Ascending aorta (tissue), 2 donors: Measurements from ENCODE around the gene WDR11. TPM values are rescaled to one million over a fixed set of nuclear protein-coding genes. Genes with fewer than 3 reads are reported as not detected.

ENCODE experiments used
- DNase-seq, 2 donors: peaks; one replicate each; pipeline ENCODE4 v3.0.0-alpha.2; 2019; ENCODE audit warnings: low spot score in 2 of 2
- H3K27ac ChIP-seq, 2 donors: fragments of 200-600 bp; sonication (generic); one replicate each; pipeline ENCODE4 v1.5.1; 2016 to 2017; ENCODE audit warnings: mild to moderate bottlenecking in 1 of 2
- H3K27me3 ChIP-seq: fragments of 200-600 bp; sonication (generic); one replicate; pipeline ENCODE4 v1.5.1; 2017
- H3K36me3 ChIP-seq, 2 donors: fragments of 200-600 bp; sonication (generic); one replicate each; pipeline ENCODE4 v1.5.1; 2016
- H3K4me1 ChIP-seq, 2 donors: fragments of 200-600 bp; sonication (generic); one replicate each; pipeline ENCODE4 v1.5.1; 2016 to 2017; ENCODE audit warnings: mild to moderate bottlenecking in 1 of 2
- H3K4me3 ChIP-seq, 2 donors: fragments of 200-600 bp; sonication (generic); one replicate each; pipeline ENCODE4 v1.5.1; 2016 to 2017; ENCODE audit warnings: mild to moderate bottlenecking in 1 of 2
- H3K9me3 ChIP-seq, 2 donors: fragments of 200-600 bp; sonication (generic); one replicate each; pipeline ENCODE4 v1.5.1; 2016
- CTCF ChIP-seq, 3 experiments: fragments of 200-600 bp in 2 of 3; fragments of 450-650 bp in 1 of 3; sonication (generic) in 2 of 3; IDR thresholded peaks; one replicate each; pipeline ENCODE4 v1.5.1; 2016 to 2019; ENCODE audit warnings: antibody characterized with exemption in 3 of 3, mild to moderate bottlenecking in 1 of 3, moderate library complexity in 1 of 3
- intact Hi-C: fragments of 100-400 bp; cut with DNase I; formaldehyde crosslinking; loops from one replicate; pipeline ENCODE4 v1.15.1; 2023
- total RNA-seq: library from RNA; depleted of rRNA; stranded (reverse); fragments of >200 nt; gene quantifications from one replicate; pipeline ENCODE4 v1.1.0, GENCODE V29; 2016

Gene WDR11
- total RNA-seq, 1 donor from 2014 or later: 10.2 TPM

DNA sequence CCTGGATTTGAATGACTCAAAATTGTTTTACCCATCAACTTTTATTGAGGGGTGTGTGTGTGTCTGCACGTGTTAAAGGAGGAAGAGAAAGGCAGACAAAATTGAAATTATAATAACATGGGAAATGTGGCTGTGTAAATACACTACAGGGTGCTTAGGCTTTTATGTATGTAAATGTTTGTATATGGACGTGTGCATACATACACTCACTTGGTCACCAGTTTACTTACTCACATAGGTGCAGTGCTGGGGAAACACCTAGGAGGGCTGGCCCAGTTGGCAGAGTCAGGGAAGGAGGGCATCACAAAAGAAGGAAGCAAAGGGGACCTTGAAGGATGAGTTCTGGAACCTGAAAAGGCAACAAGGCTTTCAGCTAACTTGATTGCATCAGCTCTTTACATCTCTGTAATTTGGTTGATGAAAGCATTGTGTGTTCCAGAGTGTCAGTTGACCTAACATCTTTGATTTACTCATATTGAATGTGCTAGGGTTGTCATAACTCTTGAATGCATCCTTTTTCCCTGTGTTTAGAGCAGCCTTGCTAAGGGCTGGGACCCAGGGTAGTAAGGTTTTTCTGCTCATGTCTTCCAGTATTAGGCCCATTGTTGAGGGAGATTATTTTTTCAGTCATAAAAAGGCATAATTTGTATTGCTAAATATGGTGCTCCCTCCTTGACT, 10.2 kb downstream of the WDR11 start:
- no peak for TF ChIP-seq CTCF (IDR thresholded peaks at IDR 0.05)
- Histone ChIP-seq H3K4me3 (no peak overlapping the region), H3K9me3 (no peaks in the 10 kb centered on the region), H3K27me3 (no peaks in the 10 kb centered on the region), H3K4me1 (no peaks in the 10 kb centered on the region), H3K36me3 (peaks cover 31 to 58% of the 10 kb centered on the region in 2 donors), H3K27ac (no peak overlapping the region)
- DNase-seq: no peak
- intact Hi-C loops: no loop called here

GRCh38 chr10:120873741-120874140, 22.6 kb downstream of the WDR11 start:
- H3K27ac ChIP-seq: no peak overlapping the region
- no peak overlapping the region for H3K4me3 ChIP-seq
- intact Hi-C loops: no loop called here
- H3K27me3 ChIP-seq: no peaks in the 10 kb centered on the region
- no peaks in the 10 kb centered on the region for H3K9me3 ChIP-seq
- no peak for DNase-seq
- H3K36me3 ChIP-seq: peaks cover 34 to 68% of the 10 kb centered on the region in 2 donors
- no peaks in the 10 kb centered on the region for H3K4me1 ChIP-seq
- TF ChIP-seq CTCF (IDR thresholded peaks at IDR 0.05): no peak

DNA sequence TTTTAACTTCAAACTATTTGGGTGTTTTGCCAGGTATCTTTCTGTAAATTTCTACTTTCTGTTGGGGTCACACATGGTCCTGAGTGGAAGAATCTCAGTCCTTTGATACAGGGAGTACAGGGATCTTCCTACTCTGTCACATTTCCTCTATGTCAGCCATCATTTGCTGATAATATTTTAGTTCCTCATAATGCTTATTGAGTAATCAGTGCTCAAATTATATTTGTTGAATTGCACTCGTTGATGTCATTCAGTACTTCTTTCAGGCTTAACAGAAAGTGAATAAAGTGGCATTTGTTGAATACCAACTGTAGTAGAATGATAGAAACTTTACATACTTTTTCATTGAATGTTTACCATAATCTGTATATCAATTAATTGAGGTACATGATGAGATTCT, 31.9 kb downstream of the WDR11 start:
- DNase-seq: no peak
- Histone ChIP-seq H3K4me1 (no peaks in the 10 kb centered on the region), H3K36me3 (peaks cover 29 to 47% of the 10 kb centered on the region in 2 donors), H3K27me3 (no peaks in the 10 kb centered on the region), H3K9me3 (no peaks in the 10 kb centered on the region), H3K27ac (no peak overlapping the region), H3K4me3 (no peak overlapping the region)
- intact Hi-C loops: no loop called here
- no peak for TF ChIP-seq CTCF (IDR thresholded peaks at IDR 0.05)

GRCh38 chr10:120887482-120887881, 36.3 kb downstream of the WDR11 start:
- DNase-seq: no peak
- no peak for TF ChIP-seq CTCF (IDR thresholded peaks at IDR 0.05)
- intact Hi-C loops: no loop called here
- Histone ChIP-seq H3K36me3 (peaks cover 42 to 53% of the 10 kb centered on the region in 2 donors), H3K27me3 (no peaks in the 10 kb centered on the region), H3K4me3 (no peak overlapping the region), H3K27ac (no peak overlapping the region), H3K9me3 (no peaks in the 10 kb centered on the region), H3K4me1 (no peaks in the 10 kb centered on the region)

GRCh38 chr10:120891365-120891764, 40.2 kb downstream of the WDR11 start:
- H3K9me3 ChIP-seq: no peaks in the 10 kb centered on the region
- DNase-seq: no peak
- H3K36me3 ChIP-seq: peaks cover 35 to 44% of the 10 kb centered on the region in 2 donors
- intact Hi-C loops: no loop called here
- no peaks in the 10 kb centered on the region for H3K27me3 ChIP-seq
- no peaks in the 10 kb centered on the region for H3K4me1 ChIP-seq
- no peak for TF ChIP-seq CTCF (IDR thresholded peaks at IDR 0.05)
- no peak overlapping the region for H3K27ac ChIP-seq
- H3K4me3 ChIP-seq: no peak overlapping the region

DNA sequence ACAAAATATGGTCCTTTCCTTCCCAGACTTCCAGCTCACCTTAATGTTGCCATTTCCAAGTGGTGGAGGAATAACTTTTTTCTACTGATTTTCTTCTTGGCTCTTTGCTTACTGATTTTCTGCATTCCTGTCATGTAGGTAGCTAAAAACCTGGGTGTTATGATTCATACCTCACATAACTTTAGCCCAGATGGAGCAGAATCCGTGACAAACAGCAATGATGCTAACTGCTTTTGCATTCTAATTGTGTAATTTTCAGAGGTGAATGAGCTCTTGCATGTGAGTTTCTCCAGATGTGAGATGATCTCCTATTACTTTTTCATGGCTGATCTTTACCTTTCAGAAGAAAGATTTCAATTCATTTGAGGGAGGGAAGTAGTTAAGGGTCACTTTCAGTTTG, 43.4 kb downstream of the WDR11 start:
- peaks cover 18 to 35% of the 10 kb centered on the region in 2 donors for H3K36me3 ChIP-seq
- intact Hi-C loops: no loop called here
- no peak overlapping the region for H3K27ac ChIP-seq
- no peak overlapping the region for H3K4me3 ChIP-seq
- no peaks in the 10 kb centered on the region for H3K27me3 ChIP-seq
- no peak for DNase-seq
- TF ChIP-seq CTCF (IDR thresholded peaks at IDR 0.05): no peak
- H3K4me1 ChIP-seq: no peaks in the 10 kb centered on the region
- no peaks in the 10 kb centered on the region for H3K9me3 ChIP-seq
